Ishikawa (cell line): ENCODE results near the gene B4GALNT4.

Experiments used
- CEBPB ChIP-seq: IDR thresholded peaks from 2 replicates; pipeline ENCODE4 v1.6.1; 2012
- CREB1 ChIP-seq: IDR thresholded peaks from 2 replicates; pipeline ENCODE4 v1.6.1; 2012; ENCODE audit warnings: low read depth
- EGR1 ChIP-seq: IDR thresholded peaks from 2 replicates; pipeline ENCODE4 v1.6.1; 2012
- EP300 ChIP-seq: IDR thresholded peaks from 2 replicates; pipeline ENCODE4 v1.6.1; 2012; ENCODE audit warnings: borderline replicate concordance
- FOXM1 ChIP-seq: IDR thresholded peaks from 2 replicates; pipeline ENCODE4 v1.6.1; 2012; ENCODE audit warnings: low read depth, borderline replicate concordance
- MAX ChIP-seq: IDR thresholded peaks from 2 replicates; pipeline ENCODE4 v1.6.1; 2012
- NFIC ChIP-seq: IDR thresholded peaks from 2 replicates; pipeline ENCODE4 v1.6.1; 2012
- RAD21 ChIP-seq: IDR thresholded peaks from 2 replicates; pipeline ENCODE4 v1.6.1; 2012; ENCODE audit warnings: low read depth
- TAF1 ChIP-seq: IDR thresholded peaks from 2 replicates; pipeline ENCODE4 v1.6.1; 2012; ENCODE audit warnings: low read depth, mild to moderate bottlenecking
- TCF12 ChIP-seq: IDR thresholded peaks from 2 replicates; pipeline ENCODE4 v1.6.1; 2012; ENCODE audit warnings: low read depth
- TEAD4 ChIP-seq: IDR thresholded peaks from 2 replicates; pipeline ENCODE4 v1.6.1; 2012
- YY1 ChIP-seq: IDR thresholded peaks from 2 replicates; pipeline ENCODE4 v1.6.1; 2012; ENCODE audit warnings: low read depth
- ZBTB7A ChIP-seq: IDR thresholded peaks from 2 replicates; pipeline ENCODE4 v1.6.1; 2012; ENCODE audit warnings: low read depth
- TF ChIP-seq, protein P1 (sequence below): IDR thresholded peaks from 2 replicates; pipeline ENCODE4 v1.6.1; 2012
- TF ChIP-seq, protein P2 (sequence below): IDR thresholded peaks from 2 replicates; pipeline ENCODE4 v1.6.1; 2012; ENCODE audit warnings: low read depth, mild to moderate bottlenecking

Gene B4GALNT4

GRCh38 chr11:418343-419247 lies 49.3 kb downstream of the B4GALNT4 start:
- TF ChIP-seq NFIC (no peak), FOXM1 (no peak), MAX (no peak), TAF1 (no peak), YY1 (no peak), CREB1 (no peak), CEBPB (no peak), EGR1 (no peak), TCF12 (no peak), EP300 (no peak), TEAD4 (no peak), ZBTB7A (no peak), RAD21 (no peak)
- TF ChIP-seq, protein P1, sequence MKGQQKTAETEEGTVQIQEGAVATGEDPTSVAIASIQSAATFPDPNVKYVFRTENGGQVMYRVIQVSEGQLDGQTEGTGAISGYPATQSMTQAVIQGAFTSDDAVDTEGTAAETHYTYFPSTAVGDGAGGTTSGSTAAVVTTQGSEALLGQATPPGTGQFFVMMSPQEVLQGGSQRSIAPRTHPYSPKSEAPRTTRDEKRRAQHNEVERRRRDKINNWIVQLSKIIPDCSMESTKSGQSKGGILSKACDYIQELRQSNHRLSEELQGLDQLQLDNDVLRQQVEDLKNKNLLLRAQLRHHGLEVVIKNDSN = no peak
- TF ChIP-seq, protein P2, sequence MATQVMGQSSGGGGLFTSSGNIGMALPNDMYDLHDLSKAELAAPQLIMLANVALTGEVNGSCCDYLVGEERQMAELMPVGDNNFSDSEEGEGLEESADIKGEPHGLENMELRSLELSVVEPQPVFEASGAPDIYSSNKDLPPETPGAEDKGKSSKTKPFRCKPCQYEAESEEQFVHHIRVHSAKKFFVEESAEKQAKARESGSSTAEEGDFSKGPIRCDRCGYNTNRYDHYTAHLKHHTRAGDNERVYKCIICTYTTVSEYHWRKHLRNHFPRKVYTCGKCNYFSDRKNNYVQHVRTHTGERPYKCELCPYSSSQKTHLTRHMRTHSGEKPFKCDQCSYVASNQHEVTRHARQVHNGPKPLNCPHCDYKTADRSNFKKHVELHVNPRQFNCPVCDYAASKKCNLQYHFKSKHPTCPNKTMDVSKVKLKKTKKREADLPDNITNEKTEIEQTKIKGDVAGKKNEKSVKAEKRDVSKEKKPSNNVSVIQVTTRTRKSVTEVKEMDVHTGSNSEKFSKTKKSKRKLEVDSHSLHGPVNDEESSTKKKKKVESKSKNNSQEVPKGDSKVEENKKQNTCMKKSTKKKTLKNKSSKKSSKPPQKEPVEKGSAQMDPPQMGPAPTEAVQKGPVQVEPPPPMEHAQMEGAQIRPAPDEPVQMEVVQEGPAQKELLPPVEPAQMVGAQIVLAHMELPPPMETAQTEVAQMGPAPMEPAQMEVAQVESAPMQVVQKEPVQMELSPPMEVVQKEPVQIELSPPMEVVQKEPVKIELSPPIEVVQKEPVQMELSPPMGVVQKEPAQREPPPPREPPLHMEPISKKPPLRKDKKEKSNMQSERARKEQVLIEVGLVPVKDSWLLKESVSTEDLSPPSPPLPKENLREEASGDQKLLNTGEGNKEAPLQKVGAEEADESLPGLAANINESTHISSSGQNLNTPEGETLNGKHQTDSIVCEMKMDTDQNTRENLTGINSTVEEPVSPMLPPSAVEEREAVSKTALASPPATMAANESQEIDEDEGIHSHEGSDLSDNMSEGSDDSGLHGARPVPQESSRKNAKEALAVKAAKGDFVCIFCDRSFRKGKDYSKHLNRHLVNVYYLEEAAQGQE = no peak

- no peak for TF ChIP-seq NFIC
- TF ChIP-seq TCF12 = no peak
- TF ChIP-seq CREB1 = no peak
- TF ChIP-seq, protein P1 = no peak
- no peak for TF ChIP-seq RAD21
- no peak for TF ChIP-seq TEAD4
- TF ChIP-seq ZBTB7A = no peak
- TF ChIP-seq CEBPB = no peak
- TF ChIP-seq YY1 = no peak
- TF ChIP-seq MAX = no peak
- TF ChIP-seq, protein P2 = no peak
Measured at GRCh38 chr11:419248-420005, 50.1 kb downstream of the B4GALNT4 start.

GRCh38 chr11:420054-420910 lies 51.0 kb downstream of the B4GALNT4 start:
- TF ChIP-seq YY1 (no peak), MAX (no peak), NFIC (no peak), EGR1 (no peak), TCF12 (no peak), CREB1 (no peak), ZBTB7A (no peak), FOXM1 (no peak), EP300 (no peak), TAF1 (no peak), CEBPB (no peak), RAD21 (no peak), TEAD4 (no peak)
- TF ChIP-seq, protein P2 = no peak
- TF ChIP-seq, protein P1 = no peak
